ENCODE results near the gene MARCHF9.
"Not testable (repeated sequence)": the region's sequence is repeated elsewhere in the genome, so short reads cannot be mapped to it uniquely, and the experiment has no call there.

The MARCHF9 gene, protein sequence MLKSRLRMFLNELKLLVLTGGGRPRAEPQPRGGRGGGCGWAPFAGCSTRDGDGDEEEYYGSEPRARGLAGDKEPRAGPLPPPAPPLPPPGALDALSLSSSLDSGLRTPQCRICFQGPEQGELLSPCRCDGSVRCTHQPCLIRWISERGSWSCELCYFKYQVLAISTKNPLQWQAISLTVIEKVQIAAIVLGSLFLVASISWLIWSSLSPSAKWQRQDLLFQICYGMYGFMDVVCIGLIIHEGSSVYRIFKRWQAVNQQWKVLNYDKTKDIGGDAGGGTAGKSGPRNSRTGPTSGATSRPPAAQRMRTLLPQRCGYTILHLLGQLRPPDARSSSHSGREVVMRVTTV

GRCh38 chr12:57754411-57755193 is at the start of gene MARCHF9:
TSS of gene MARCHF9 (plus strand) at chr12:57755103. CDS start at chr12:57755529, 426 bp downstream.
- H3K9me3 Mint-ChIP-seq, result no peaks in the 10 kb centered on the region
- H3K4me1 Mint-ChIP-seq (ENCODE audit: low read depth), result peaks cover 59% of the 10 kb centered on the region
- peaks cover 27% of the 10 kb centered on the region for H3K36me3 Mint-ChIP-seq (ENCODE audit: low read depth)
- peak within 1 kb of the TSS; percentile 79 for H3K27ac Mint-ChIP-seq
- peak within 1 kb of the TSS; percentile 83 for H3K4me3 Mint-ChIP-seq
- H3K27me3 Mint-ChIP-seq, result no peaks in the 10 kb centered on the region

- Mint-ChIP-seq H3K4me1 (ENCODE audit: low read depth) (no peaks in the 10 kb centered on the region), H3K27me3 (no peaks in the 10 kb centered on the region), H3K4me3 (no peak overlapping the region), H3K27ac (no peak overlapping the region), H3K36me3 (ENCODE audit: low read depth) (peaks cover 59% of the 10 kb centered on the region), H3K9me3 (no peaks in the 10 kb centered on the region)
Observed at GRCh38 chr12:57707250-57707649, 47.7 kb upstream of the MARCHF9 start.

- Mint-ChIP-seq H3K4me1 (ENCODE audit: low read depth) (no peaks in the 10 kb centered on the region), H3K27me3 (no peaks in the 10 kb centered on the region), H3K4me3 (no peak overlapping the region), H3K27ac (no peak overlapping the region), H3K36me3 (ENCODE audit: low read depth) (peaks cover 57% of the 10 kb centered on the region), H3K9me3 (no peaks in the 10 kb centered on the region)
Observed at GRCh38 chr12:57708296-57708695, 46.6 kb upstream of the MARCHF9 start.

DNA sequence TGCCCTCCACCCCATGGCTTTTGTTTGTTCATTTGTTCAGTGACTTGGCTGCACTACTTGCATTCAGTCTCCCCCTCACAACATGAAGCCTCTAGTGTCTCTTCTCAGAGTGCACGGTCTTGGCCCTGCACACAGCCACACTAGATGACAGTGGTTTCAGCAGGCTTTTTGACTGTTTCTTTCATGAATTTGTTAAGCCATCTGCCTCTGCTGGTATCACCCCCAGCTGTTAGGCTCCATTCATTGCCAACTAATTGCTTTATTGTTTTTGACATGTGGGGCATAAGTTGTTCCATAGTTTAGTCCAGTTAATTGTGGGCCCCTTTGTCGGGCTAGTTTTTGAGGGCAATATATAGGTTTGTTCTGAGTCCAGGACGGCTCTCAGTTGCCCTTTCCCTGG is 42.2 kb upstream of the MARCHF9 start:
- no peak overlapping the region for H3K4me3 Mint-ChIP-seq
- H3K36me3 Mint-ChIP-seq (ENCODE audit: low read depth), result peaks cover 35% of the 10 kb centered on the region

GRCh38 chr12:57713209-57713608 is 41.7 kb upstream of the MARCHF9 start:
- Mint-ChIP-seq H3K9me3 (no peaks in the 10 kb centered on the region), H3K4me1 (ENCODE audit: low read depth) (peaks cover 3% of the 10 kb centered on the region), H3K27ac (no peak overlapping the region), H3K36me3 (ENCODE audit: low read depth) (peaks cover 38% of the 10 kb centered on the region), H3K4me3 (no peak overlapping the region), H3K27me3 (no peaks in the 10 kb centered on the region)

More for the DNA sequence above, 42.2 kb upstream of the MARCHF9 start:
- no peaks in the 10 kb centered on the region for H3K9me3 Mint-ChIP-seq
- peaks cover 3% of the 10 kb centered on the region for H3K4me1 Mint-ChIP-seq (ENCODE audit: low read depth)
- no peak overlapping the region for H3K27ac Mint-ChIP-seq
- no peaks in the 10 kb centered on the region for H3K27me3 Mint-ChIP-seq

DNA sequence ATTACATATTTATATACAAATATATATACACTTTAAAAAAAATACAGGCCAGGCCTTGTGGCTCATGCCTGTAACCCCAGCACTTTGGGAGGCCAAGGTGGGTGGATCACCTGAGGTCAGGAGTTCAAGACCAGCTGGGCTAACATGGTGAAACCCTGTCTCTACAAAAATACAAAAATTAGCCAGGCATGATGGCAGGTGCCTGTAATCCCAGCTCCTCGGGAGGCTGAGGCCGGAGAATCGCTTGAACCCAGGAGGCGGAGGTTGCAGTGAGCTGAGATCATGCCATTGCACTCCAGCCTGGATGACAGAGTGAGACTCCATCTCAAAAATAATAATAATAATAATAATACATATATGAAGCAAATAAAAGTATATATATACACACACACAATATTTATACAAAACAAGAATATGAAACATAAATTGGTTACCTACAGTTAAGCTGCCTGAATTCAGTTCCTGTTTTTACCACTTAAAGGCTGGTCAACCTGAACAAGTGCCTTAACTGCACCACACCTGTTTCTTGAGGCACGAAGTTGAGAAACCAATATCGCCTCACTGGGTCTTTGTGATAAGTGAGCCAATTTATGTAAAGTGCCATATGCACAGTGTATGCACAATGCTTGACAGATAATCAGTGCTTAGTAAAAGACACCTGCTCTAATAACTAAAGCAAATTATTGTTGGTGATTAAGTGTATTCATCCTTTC is 39.7 kb upstream of the MARCHF9 start:
- not testable (repeated sequence) for H3K27ac Mint-ChIP-seq; H3K4me3 Mint-ChIP-seq; H3K4me1 Mint-ChIP-seq (ENCODE audit: low read depth); H3K9me3 Mint-ChIP-seq; H3K27me3 Mint-ChIP-seq
- peaks cover 47% of the 10 kb centered on the region for H3K36me3 Mint-ChIP-seq (ENCODE audit: low read depth)

- H3K27ac Mint-ChIP-seq, result no peak overlapping the region
- peaks cover 45% of the 10 kb centered on the region for H3K36me3 Mint-ChIP-seq (ENCODE audit: low read depth)
- no peaks in the 10 kb centered on the region for H3K9me3 Mint-ChIP-seq
- H3K27me3 Mint-ChIP-seq, result no peaks in the 10 kb centered on the region
- no peak overlapping the region for H3K4me3 Mint-ChIP-seq
- H3K4me1 Mint-ChIP-seq (ENCODE audit: low read depth), result peaks cover 3% of the 10 kb centered on the region
Observed at GRCh38 chr12:57715786-57716185, 39.1 kb upstream of the MARCHF9 start.

DNA sequence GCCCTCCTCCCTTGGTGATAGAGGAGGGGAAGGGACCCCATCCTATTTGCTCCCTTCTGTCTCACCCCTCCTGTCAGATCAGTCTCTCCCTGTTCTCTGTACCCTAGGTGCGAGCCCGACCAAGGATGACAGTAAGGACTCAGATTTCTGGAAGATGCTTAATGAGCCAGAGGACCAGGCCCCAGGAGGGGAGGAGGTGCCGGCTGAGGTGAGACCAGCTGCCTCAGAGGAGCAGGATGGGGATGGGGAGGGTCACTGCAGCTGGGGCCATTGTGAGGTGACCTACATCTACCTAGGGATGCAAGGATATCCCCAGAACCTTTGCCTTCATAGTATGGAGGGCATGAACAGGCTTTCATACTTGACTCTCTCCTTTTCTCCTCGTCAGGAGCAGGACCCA is 38.6 kb upstream of the MARCHF9 start:
- H3K36me3 Mint-ChIP-seq (ENCODE audit: low read depth), result peaks cover 40% of the 10 kb centered on the region
- no peak overlapping the region for H3K27ac Mint-ChIP-seq
- H3K4me1 Mint-ChIP-seq (ENCODE audit: low read depth), result peaks cover 3% of the 10 kb centered on the region
- no peak overlapping the region for H3K4me3 Mint-ChIP-seq
- no peaks in the 10 kb centered on the region for H3K9me3 Mint-ChIP-seq
- no peaks in the 10 kb centered on the region for H3K27me3 Mint-ChIP-seq

GRCh38 chr12:57717131-57717530 is 37.8 kb upstream of the MARCHF9 start:
- H3K27me3 Mint-ChIP-seq, result no peaks in the 10 kb centered on the region
- H3K4me1 Mint-ChIP-seq (ENCODE audit: low read depth), result peaks cover 3% of the 10 kb centered on the region
- H3K36me3 Mint-ChIP-seq (ENCODE audit: low read depth), result peaks cover 39% of the 10 kb centered on the region
- no peak overlapping the region for H3K4me3 Mint-ChIP-seq
- no peaks in the 10 kb centered on the region for H3K9me3 Mint-ChIP-seq
- no peak overlapping the region for H3K27ac Mint-ChIP-seq

DNA sequence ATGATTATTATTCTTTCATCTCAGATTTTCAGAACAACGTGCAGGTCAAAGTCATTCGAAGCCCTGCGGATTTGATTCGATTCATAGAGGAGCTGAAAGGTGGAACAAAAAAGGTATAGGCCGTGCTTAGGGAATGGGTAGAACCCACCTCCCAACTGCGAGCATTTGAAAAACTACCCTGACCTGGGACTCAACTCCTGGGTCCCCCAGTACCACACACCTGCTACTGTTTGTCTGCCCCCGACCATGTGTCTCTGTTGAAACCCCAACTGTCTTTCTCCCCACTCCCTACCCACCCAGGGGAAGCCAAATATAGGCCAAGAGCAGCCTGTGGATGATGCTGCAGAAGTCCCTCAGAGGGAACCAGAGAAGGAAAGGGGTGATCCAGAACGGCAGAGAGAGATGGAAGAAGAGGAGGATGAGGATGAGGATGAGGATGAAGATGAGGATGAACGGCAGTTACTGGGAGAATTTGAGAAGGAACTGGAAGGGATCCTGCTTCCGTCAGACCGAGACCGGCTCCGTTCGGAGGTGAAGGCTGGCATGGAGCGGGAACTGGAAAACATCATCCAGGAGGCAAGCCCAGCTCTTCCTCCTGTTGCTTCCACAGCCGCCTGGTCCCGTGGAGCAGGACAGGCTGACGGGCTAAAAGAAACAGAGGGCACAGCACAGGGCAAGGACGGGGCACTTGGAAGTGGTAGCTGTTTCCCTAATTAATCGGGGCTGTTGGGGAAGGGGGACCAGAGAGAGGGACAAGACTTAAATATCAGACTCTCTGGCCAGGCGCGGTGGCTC is 36.9 kb upstream of the MARCHF9 start:
- H3K36me3 Mint-ChIP-seq (ENCODE audit: low read depth), result peaks cover 30% of the 10 kb centered on the region
- H3K27me3 Mint-ChIP-seq, result no peaks in the 10 kb centered on the region
- peaks cover 3% of the 10 kb centered on the region for H3K4me1 Mint-ChIP-seq (ENCODE audit: low read depth)
- H3K9me3 Mint-ChIP-seq, result no peaks in the 10 kb centered on the region
- no peak overlapping the region for H3K4me3 Mint-ChIP-seq
- no peak overlapping the region for H3K27ac Mint-ChIP-seq

DNA sequence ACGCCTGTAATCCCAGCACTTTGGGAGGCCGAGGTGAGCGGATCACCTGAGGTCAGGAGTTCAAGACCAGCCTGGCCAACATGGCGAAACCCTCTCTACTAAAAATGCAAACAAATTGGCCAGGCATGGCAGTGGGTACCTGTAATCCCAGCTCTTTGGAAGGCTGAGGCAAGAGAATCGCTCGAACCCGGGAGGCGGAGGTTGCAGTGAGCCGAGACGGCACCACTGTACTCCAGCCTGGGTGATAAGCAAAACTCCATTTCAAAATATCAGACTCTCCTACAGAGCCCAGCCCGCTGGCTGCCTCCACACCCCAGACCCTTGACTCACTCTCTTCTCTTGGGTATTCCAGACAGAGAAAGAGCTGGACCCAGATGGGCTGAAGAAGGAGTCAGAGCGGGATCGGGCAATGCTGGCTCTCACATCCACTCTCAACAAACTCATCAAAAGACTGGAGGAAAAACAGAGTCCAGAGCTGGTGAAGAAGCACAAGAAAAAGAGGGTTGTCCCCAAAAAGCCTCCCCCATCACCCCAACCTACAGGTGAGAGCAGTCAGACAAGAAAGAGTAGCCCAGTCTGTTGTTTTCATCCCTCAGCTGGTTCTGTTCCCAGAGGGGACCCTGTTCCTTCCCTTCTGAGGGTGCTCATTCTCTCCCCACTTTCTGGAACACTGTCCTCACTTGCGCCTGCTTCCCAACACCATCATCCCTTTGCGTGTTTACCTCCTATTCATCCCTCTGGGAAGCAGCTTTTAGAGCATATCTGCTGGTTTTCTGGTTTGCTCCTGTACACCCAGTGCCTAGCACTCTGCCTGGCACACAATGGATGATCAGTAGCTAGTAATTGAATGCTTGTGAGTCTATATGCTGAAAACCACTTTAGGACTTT is 36.0 kb upstream of the MARCHF9 start:
- Mint-ChIP-seq H3K9me3 (no peaks in the 10 kb centered on the region), H3K4me1 (ENCODE audit: low read depth) (peaks cover 3% of the 10 kb centered on the region), H3K4me3 (no peak overlapping the region), H3K27me3 (no peaks in the 10 kb centered on the region), H3K27ac (no peak overlapping the region), H3K36me3 (ENCODE audit: low read depth) (peaks cover 30% of the 10 kb centered on the region)

- no peak overlapping the region for H3K4me3 Mint-ChIP-seq
- H3K9me3 Mint-ChIP-seq, result no peaks in the 10 kb centered on the region
- no peak overlapping the region for H3K27ac Mint-ChIP-seq
- peaks cover 30% of the 10 kb centered on the region for H3K36me3 Mint-ChIP-seq (ENCODE audit: low read depth)
- no peaks in the 10 kb centered on the region for H3K27me3 Mint-ChIP-seq
- H3K4me1 Mint-ChIP-seq (ENCODE audit: low read depth), result peaks cover 5% of the 10 kb centered on the region
Observed at GRCh38 chr12:57719777-57720605, 34.9 kb upstream of the MARCHF9 start.

Data from stimulated activated naive CD8-positive, alpha-beta T cell treated with anti-CD3 and anti-CD28 coated beads, Interleukin-15, Interleukin-2, amounts not matched to agents 100 ng/mL and 50 ng/mL, for 24 hours (primary cell).